K562 (cell line): ENCODE data around the gene TBC1D1. TPM values are rescaled to one million over a fixed set of nuclear protein-coding genes. Genes with fewer than 3 reads are reported as not detected.

Source experiments
- AFF1 ChIP-seq, 2 experiments: fragments of 450-650 bp; IDR thresholded peaks; 2 replicates each; pipeline ENCODE4 v1.6.1; 2018; ENCODE audit warnings: mild to moderate bottlenecking in 2 of 2, low read depth in 1 of 2; ENCODE audit not compliant: partially characterized antibody in 2 of 2
- CEBPB ChIP-seq: fragments of 450-650 bp; IDR thresholded peaks from 2 replicates; pipeline ENCODE4 v1.6.1; 2016; ENCODE audit warnings: missing genetic modification characterization, missing compliant biosample characterization
- CHD2 ChIP-seq: IDR thresholded peaks from 2 replicates; pipeline ENCODE4 v1.6.1; 2011; ENCODE audit warnings: low read depth, low read length
- CHD4 ChIP-seq: fragments of 200-600 bp; sonication (generic); IDR thresholded peaks from 3 replicates; pipeline ENCODE4 v1.6.1; 2012; ENCODE audit warnings: low read depth, mild to moderate bottlenecking, mixed read lengths, low read length, inconsistent platforms; ENCODE audit not compliant: insufficient read depth, insufficient replicate concordance, poor library complexity, severe bottlenecking
- ETV5 ChIP-seq: sonication (generic); formaldehyde crosslinking; IDR thresholded peaks from 2 replicates; pipeline ENCODE4 v1.4.0; 2020; ENCODE audit warnings: low read depth, mild to moderate bottlenecking, missing genetic modification reagents
- HNRNPH1 ChIP-seq: fragments of 200-400 bp; formaldehyde crosslinking; optimal IDR thresholded peaks from 2 replicates; pipeline ENCODE3; 2017; ENCODE audit warnings: low read depth, mild to moderate bottlenecking, low read length, moderate library complexity
- JUN ChIP-seq, 2 experiments: sonication (generic) in 1 of 2; formaldehyde crosslinking in 1 of 2; IDR thresholded peaks; 2 replicates each; pipeline versions ENCODE4 v1.6.1 to v1.8.0; 2012 to 2022; ENCODE audit warnings: borderline replicate concordance in 2 of 2, mild to moderate bottlenecking in 2 of 2, improper control_type of control experiment in 1 of 2, low read depth in 1 of 2, low read length in 1 of 2, missing genetic modification reagents in 1 of 2
- POLR3A ChIP-seq: IDR thresholded peaks from 2 replicates; pipeline ENCODE4 v1.6.1; 2011; ENCODE audit warnings: borderline replicate concordance, mild to moderate bottlenecking, moderate library complexity; ENCODE audit not compliant: insufficient read length, insufficient read depth; ENCODE audit errors: extremely low read depth
- PREB ChIP-seq: sonication (generic); formaldehyde crosslinking; IDR thresholded peaks from 2 replicates; pipeline ENCODE4 v1.8.1; 2023; ENCODE audit warnings: mild to moderate bottlenecking, missing genetic modification reagents
- RAD51 ChIP-seq: fragments of 450-650 bp; IDR thresholded peaks from 2 replicates; pipeline ENCODE4 v1.7.1; 2016; ENCODE audit warnings: low read depth, mild to moderate bottlenecking, borderline replicate concordance
- SIX5 ChIP-seq, 2 experiments: IDR thresholded peaks; 2 replicates each; pipeline ENCODE4 v1.6.1; 2011; ENCODE audit warnings: low read length in 2 of 2, borderline replicate concordance in 1 of 2, low read depth in 1 of 2, mild to moderate bottlenecking in 1 of 2, moderate library complexity in 1 of 2; ENCODE audit not compliant: insufficient read depth in 1 of 2
- TFAP4 ChIP-seq: sonication (generic); formaldehyde crosslinking; IDR thresholded peaks from 2 replicates; pipeline ENCODE4 v1.8.0; 2022; ENCODE audit warnings: missing genetic modification reagents, mild to moderate bottlenecking, moderate library complexity, borderline replicate concordance
- ZNF174 ChIP-seq: fragments of 250-450 bp; sonication (Bioruptor Pico); IDR thresholded peaks from 2 replicates; pipeline ENCODE4 v1.4.0; 2020; ENCODE audit warnings: mild to moderate bottlenecking
- ZNF592 ChIP-seq: fragments of 450-650 bp; IDR thresholded peaks from 2 replicates; pipeline ENCODE4 v1.6.1; 2017; ENCODE audit warnings: antibody characterized with exemption, mild to moderate bottlenecking
- ZNF644 ChIP-seq: fragments of 200-800 bp; sonication (Bioruptor generic); IDR thresholded peaks from 2 replicates; pipeline ENCODE4 v1.6.1; 2016; ENCODE audit warnings: low read depth, missing genetic modification characterization, missing compliant biosample characterization
- polyA plus RNA-seq, 8 experiments: library from polyadenylated mRNA; depleted of rRNA in 4 of 8; stranded (reverse) in 5 of 8; unstranded in 3 of 8; fragments of >200 nt; fragmentation: Nextera tagmentation in 2 of 8; fragmentation: Illumina TruSeq in 1 of 8; extraction: Ambion mirVana in 2 of 8; extraction: Trizol in 1 of 8; gene quantifications; 2 replicates each; pipeline versions ENCODE4 v1.2.1 to v1.2.3, GENCODE V29; 2011 to 2014; ENCODE audit warnings: inconsistent platforms in 1 of 8, missing spikeins in 1 of 8
- total RNA-seq, 7 experiments: library from RNA; depleted of rRNA in 6 of 7; stranded (reverse); fragments of >200 nt in 6 of 7; fragmentation: Illumina TruSeq in 2 of 7; extraction: Trizol in 2 of 7; gene quantifications; 2 replicates each; pipeline versions ENCODE4 v1.2.1 to v1.2.3, GENCODE V29; 2011 to 2021; ENCODE audit warnings: low replicate concordance in 1 of 7

The TBC1D1 gene
- total and polyA plus RNA-seq, 9 of the 15 experiments (the other 6 are each of a cell fraction or from before 2014, with no cell fraction given): 0.59 to 14.2 (median 8.8) TPM

- no peak for TF ChIP-seq AFF1 (IDR thresholded peaks at IDR 0.05; ENCODE audit: low read depth in 1 of 2, partially characterized antibody in 2 of 2)
- no peak for TF ChIP-seq PREB (CRISPR knock-in tag)
- peak; percentile 65 for TF ChIP-seq JUN (IDR thresholded peaks at IDR 0.05; ENCODE audit: borderline replicate concordance, low read depth, low read length)
- TF ChIP-seq JUN (CRISPR knock-in tag; IDR thresholded peaks at IDR 0.05; ENCODE audit: borderline replicate concordance): no peak
- no peak for TF ChIP-seq ZNF592
- TF ChIP-seq CEBPB (tag): peak; percentile 89
- peak; percentile 34; the same call in 1 of the 2 replicates for TF ChIP-seq RAD51
- no peak for TF ChIP-seq SIX5 (IDR thresholded peaks at IDR 0.05; ENCODE audit: borderline replicate concordance in 1 of 2, insufficient read depth in 1 of 2, low read depth in 1 of 2, low read length in 2 of 2)
- no peak for TF ChIP-seq TFAP4
- TF ChIP-seq ETV5: no peak
- TF ChIP-seq CHD2: no peak
- peak; percentile 48; the same call in 1 of the 2 replicates for TF ChIP-seq ZNF644 (tag)
- no peak for TF ChIP-seq POLR3A
- no peak for TF ChIP-seq HNRNPH1
- TF ChIP-seq ZNF174 (CRISPR knock-in tag): no peak
- no peak for TF ChIP-seq CHD4
Observed at GRCh38 chr4:38160487-38161207, 269.8 kb downstream of the TBC1D1 start (continued).
